Activated CD4-positive, alpha-beta memory T cell treated with anti-CD3 and anti-CD28 coated beads for 36 hours (primary cell): ENCODE measurements around the gene PRR35. TPM values are rescaled to one million over a fixed set of nuclear protein-coding genes. Genes with fewer than 3 reads are reported as not detected.

Experiments
- CTCF ChIA-PET: fragments of 350-600 bp; sonication (Branson Sonifier 250); formaldehyde crosslinking; loops from one replicate; lab custom pipeline; 2021; ENCODE audit warnings: antibody characterized with exemption, inconsistent platforms; lab: Charles Lee
- POLR2A ChIA-PET: fragments of 350-600 bp; sonication (Branson Sonifier 250); formaldehyde crosslinking; loops from one replicate; lab custom pipeline; 2021; ENCODE audit warnings: antibody characterized with exemption; lab: Charles Lee
- DNase-seq: peaks from one replicate; pipeline ENCODE4 v3.0.0-alpha.2; 2020
- H3K27ac Mint-ChIP-seq: one replicate; pipeline ENCODE4 v1.8.0; 2021; ENCODE audit warnings: mixed read lengths
- H3K27me3 Mint-ChIP-seq: one replicate; pipeline ENCODE4 v1.8.0; 2021; ENCODE audit warnings: mixed read lengths
- H3K36me3 Mint-ChIP-seq: one replicate; pipeline ENCODE4 v1.8.0; 2021; ENCODE audit warnings: mixed read lengths
- H3K4me1 Mint-ChIP-seq: one replicate; pipeline ENCODE4 v1.8.0; 2021; ENCODE audit warnings: low read depth, mixed read lengths
- H3K4me3 Mint-ChIP-seq: one replicate; pipeline ENCODE4 v1.8.0; 2021; ENCODE audit warnings: mild to moderate bottlenecking, mixed read lengths
- H3K9me3 Mint-ChIP-seq: one replicate; pipeline ENCODE4 v1.8.0; 2021; ENCODE audit warnings: mixed read lengths
- intact Hi-C: fragments of 100-400 bp; cut with micrococcal nuclease; formaldehyde crosslinking; loops from one replicate; pipeline ENCODE4 v1.15.1; 2023
- total RNA-seq, 2 experiments: library from RNA; stranded (reverse); gene quantifications; one replicate each; pipeline ENCODE4 v1.2.3, GENCODE V29; 2021

The PRR35 gene
- total RNA-seq, 2 experiments from 2014 or later: not detected

DNA sequence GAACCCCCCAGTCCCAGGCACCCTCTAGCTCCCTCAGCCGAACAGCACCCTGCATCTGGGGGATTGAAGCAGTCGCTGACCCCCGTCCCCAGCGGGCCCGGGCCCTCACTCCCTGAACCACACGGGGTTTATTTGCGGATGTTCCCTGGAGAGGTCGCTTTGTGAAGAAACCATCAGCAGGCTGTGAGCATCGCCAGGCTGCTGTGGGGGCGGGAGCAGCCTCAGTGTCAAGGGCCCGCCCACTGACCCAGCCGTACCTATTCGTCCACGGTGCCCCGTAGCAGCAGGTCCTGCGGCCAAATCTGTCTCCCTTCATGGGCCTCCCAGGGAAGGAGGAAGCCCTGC lies 23.2 kb downstream of the PRR35 start:
- H3K4me3 Mint-ChIP-seq: no peak overlapping the region
- DNase-seq: no peak
- intact Hi-C loops: no loop called here
- no peaks in the 10 kb centered on the region for H3K27me3 Mint-ChIP-seq
- no peak overlapping the region for H3K27ac Mint-ChIP-seq
- POLR2A ChIA-PET: no interaction called here
- H3K9me3 Mint-ChIP-seq: no peaks in the 10 kb centered on the region
- H3K4me1 Mint-ChIP-seq: peaks cover 10% of the 10 kb centered on the region
- peaks cover 5% of the 10 kb centered on the region for H3K36me3 Mint-ChIP-seq
- CTCF ChIA-PET: interaction anchor here (0.6 kb wide), 1 partner anchor 56 kb away, joined by 3 read pairs; no protein-coding TSS in a partner anchor

DNA sequence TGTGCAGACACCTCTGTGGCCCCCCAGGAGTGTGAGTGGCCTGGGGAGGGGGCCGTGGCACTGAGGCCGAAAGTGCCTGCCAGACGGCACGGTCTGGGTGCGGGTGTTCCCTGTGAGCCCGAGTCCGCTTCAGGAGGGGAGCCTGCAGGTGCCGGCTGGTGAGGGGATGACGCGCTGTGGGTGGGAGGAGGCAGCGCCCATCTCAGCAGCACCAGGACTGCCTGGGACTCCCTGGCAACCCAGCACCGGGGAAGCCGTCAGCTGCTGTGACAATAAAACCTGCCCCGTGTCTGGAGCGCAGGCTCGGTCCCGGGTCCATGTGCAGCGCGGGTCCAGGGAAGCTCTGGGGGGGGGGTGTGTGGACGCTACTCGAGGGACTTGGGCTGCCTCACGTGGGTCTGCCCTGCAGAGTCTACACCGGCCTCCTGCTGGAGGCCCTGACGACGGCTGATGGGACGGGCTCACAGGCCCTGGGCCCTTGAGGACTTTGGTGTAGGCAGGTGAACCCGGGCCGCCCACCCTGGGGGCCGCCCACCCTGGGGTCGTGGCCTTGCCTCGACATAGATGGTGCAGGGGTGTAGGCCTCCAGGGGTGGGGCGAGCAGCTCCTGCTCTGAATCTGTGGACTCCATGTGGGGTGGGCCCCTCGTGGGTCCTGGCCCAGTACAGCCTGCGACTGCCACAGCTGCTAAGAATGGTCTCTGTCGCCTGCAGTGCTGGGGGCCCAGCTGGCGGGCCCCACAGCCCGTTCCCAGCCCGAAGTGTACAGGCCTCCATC lies 23.8 kb downstream of the PRR35 start:
- Mint-ChIP-seq H3K4me1 (peaks cover 10% of the 10 kb centered on the region), H3K27me3 (no peaks in the 10 kb centered on the region), H3K4me3 (no peak overlapping the region), H3K36me3 (peaks cover 8% of the 10 kb centered on the region), H3K27ac (no peak overlapping the region), H3K9me3 (no peaks in the 10 kb centered on the region)
- POLR2A ChIA-PET: no interaction called here
- DNase-seq: no peak
- CTCF ChIA-PET: no interaction called here
- intact Hi-C loops: no loop called here

DNA sequence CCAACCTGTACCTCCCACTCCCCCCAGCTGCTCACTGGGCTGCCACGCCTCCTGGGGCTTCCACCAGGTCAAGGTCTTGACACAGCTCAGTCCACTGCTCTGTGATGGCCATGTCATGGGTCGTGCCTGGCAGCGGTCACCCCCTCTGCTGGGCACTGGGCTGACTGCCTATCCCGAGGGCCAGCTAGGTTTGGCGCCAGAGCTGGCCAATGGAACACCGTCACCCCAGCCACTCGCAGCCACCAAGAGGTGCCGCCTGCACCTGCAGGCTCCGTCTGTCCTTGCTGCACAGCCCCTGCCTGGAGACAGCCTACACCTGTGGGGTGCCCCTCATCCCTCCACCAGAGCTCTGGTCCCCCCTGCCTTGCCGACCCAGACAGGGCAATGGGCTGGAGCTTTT lies 25.2 kb downstream of the PRR35 start:
- CTCF ChIA-PET: interaction anchor here (0.6 kb wide), 1 partner anchor 39 kb away, joined by 3 read pairs; no protein-coding TSS in a partner anchor
- intact Hi-C loops: loop anchor here (5.0 kb wide), 1 partner anchor 97 kb away; the partner anchor contains the start of genes JMJD8 and STUB1

DNA sequence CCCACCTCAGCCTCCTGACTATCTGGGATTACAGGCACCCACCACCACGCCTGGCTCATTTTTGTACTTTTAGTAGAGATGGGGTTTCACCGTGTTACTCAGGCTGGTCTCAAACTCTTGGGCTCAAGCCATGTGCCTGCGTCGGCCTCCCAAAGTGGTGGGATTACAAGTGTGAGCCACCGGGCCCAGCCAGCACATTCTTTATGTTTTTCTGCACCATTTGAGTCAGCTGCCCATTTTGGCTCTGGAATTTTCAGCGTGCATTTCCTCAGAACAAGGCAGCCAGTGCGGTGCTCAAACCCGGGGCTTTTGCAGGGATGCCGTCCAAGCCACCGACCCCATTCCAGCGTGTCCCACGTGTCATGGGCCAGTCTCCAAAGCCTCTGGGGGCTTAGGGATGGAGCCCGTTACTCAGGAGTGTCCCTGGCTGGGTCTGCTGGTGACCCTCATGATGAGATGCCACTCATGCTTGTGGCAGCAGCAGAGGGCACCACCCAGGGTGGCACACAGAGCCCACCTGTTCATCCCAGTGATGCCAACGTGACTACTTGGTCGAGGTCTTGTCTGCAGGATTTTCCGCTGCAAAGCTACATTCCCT lies 26.0 kb downstream of the PRR35 start:
- H3K4me1 Mint-ChIP-seq: peaks cover 16% of the 10 kb centered on the region
- intact Hi-C loops: loop anchor here (5.0 kb wide), 1 partner anchor 96 kb away; the partner anchor contains the start of genes JMJD8 and STUB1
- H3K9me3 Mint-ChIP-seq: no peaks in the 10 kb centered on the region
- H3K36me3 Mint-ChIP-seq: peaks cover 8% of the 10 kb centered on the region
- DNase-seq: no peak
- no peaks in the 10 kb centered on the region for H3K27me3 Mint-ChIP-seq
- H3K27ac Mint-ChIP-seq: no peak overlapping the region
- ChIA-PET CTCF (interaction anchor here (0.6 kb wide), 1 partner anchor 39 kb away, joined by 3 read pairs; no protein-coding TSS in a partner anchor), POLR2A (interaction anchor here (0.8 to 1.2 kb wide), 2 partner anchors 50 to 66 kb away, joined by 3 read pairs; partner anchors contain the start of gene METTL26)
- peak overlapping the region; percentile 23 for H3K4me3 Mint-ChIP-seq

More for the DNA sequence above, 25.2 kb downstream of the PRR35 start:
- Mint-ChIP-seq H3K27ac (no peak overlapping the region), H3K36me3 (peaks cover 8% of the 10 kb centered on the region), H3K4me1 (peaks cover 10% of the 10 kb centered on the region), H3K9me3 (no peaks in the 10 kb centered on the region), H3K27me3 (no peaks in the 10 kb centered on the region), H3K4me3 (no peak overlapping the region)
- DNase-seq: no peak
- POLR2A ChIA-PET: no interaction called here

DNA sequence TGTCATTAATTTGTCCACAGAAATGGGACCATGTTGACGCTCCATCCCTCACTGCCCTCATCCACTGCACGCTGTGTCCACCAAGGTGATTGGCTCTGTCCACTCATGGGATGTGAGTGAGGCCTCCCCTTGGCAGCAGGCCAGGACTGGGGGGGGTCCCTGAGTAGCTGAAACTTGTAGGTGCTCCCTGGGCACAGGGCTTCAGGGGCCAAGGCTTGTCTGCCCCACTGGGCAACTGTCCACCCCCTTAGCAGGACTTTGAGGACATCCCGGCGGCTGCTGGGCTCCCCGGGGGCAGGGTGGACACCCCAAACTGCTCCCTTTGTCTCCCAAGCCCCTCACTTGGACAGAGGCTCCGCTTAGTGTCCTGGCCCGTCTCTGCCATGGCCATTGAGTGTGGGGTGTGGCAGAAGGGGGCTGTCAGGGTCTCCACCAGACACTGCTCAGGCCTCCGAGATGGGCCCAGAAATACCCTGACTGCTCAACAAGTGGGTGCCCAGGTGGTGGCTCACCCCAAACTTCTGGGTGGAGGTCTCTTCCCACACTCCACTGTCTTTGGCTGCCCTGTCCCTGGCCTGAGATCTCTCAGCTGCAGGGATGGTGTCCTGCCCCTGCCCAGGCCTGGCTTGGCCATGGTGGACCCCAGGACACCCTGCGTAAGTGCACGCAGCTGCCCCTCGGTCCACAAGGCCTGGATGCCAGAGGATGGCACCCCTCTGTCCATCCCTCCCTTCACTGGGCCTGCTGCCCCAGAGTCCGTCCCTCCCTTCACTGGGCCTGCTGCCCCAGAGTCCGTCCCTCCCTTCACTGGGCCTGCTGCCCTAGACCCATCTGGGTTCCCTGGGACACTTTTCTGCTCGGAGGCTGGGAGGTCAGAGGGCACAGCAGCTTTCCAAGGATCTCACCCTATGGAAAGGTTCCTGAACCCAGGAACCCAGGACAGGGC lies 26.7 kb downstream of the PRR35 start:
- peak overlapping the region; percentile 83 for H3K27ac Mint-ChIP-seq
- H3K9me3 Mint-ChIP-seq: no peaks in the 10 kb centered on the region
- CTCF ChIA-PET: no interaction called here
- intact Hi-C loops: loop anchor here (5.0 kb wide), 1 partner anchor 95 kb away; the partner anchor contains the start of genes JMJD8 and STUB1
- H3K4me1 Mint-ChIP-seq: peaks cover 20% of the 10 kb centered on the region
- DNase-seq: no peak
- POLR2A ChIA-PET: interaction anchor here (0.8 to 1.6 kb wide), 3 partner anchors 49 to 89 kb away, joined by 3 read pairs; partner anchors contain the start of genes METTL26 and RHBDL1
- peaks cover 8% of the 10 kb centered on the region for H3K36me3 Mint-ChIP-seq
- no peaks in the 10 kb centered on the region for H3K27me3 Mint-ChIP-seq
- peak overlapping the region; percentile 90 for H3K4me3 Mint-ChIP-seq

DNA sequence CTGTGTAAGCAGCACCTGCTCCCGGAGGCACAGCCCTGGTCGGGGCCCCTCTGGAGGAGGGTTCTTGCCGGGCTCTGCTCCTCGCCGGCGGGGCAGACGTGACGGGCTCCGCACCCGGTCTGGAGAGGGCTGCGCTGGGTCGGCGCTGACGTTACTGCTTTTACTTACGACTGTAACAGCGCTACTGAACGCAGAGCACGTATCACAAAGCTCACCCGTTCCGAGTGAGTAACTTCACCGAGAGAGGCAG lies 28.4 kb downstream of the PRR35 start:
- Mint-ChIP-seq H3K36me3 (peaks cover 8% of the 10 kb centered on the region), H3K27ac (peak overlapping the region; percentile 98), H3K9me3 (no peaks in the 10 kb centered on the region), H3K4me1 (peaks cover 24% of the 10 kb centered on the region), H3K4me3 (peak overlapping the region; percentile 90), H3K27me3 (no peaks in the 10 kb centered on the region)
- CTCF ChIA-PET: interaction anchor here (1.3 to 1.4 kb wide), 2 partner anchors 9 to 48 kb away, joined by 5 to 10 read pairs; partner anchors contain the start of gene METTL26
- intact Hi-C loops: loop anchor here (1.0 to 5.0 kb wide), 3 partner anchors 9 to 94 kb away; partner anchors contain the start of genes JMJD8 and STUB1
- POLR2A ChIA-PET: interaction anchor here (0.6 to 1.7 kb wide), 8 partner anchors 10 to 95 kb away, joined by 3 to 7 read pairs (median 3); partner anchors contain the start of genes CAPN15, JMJD8, METTL26 and PIGQ
- DNase-seq: peak; percentile 77

DNA sequence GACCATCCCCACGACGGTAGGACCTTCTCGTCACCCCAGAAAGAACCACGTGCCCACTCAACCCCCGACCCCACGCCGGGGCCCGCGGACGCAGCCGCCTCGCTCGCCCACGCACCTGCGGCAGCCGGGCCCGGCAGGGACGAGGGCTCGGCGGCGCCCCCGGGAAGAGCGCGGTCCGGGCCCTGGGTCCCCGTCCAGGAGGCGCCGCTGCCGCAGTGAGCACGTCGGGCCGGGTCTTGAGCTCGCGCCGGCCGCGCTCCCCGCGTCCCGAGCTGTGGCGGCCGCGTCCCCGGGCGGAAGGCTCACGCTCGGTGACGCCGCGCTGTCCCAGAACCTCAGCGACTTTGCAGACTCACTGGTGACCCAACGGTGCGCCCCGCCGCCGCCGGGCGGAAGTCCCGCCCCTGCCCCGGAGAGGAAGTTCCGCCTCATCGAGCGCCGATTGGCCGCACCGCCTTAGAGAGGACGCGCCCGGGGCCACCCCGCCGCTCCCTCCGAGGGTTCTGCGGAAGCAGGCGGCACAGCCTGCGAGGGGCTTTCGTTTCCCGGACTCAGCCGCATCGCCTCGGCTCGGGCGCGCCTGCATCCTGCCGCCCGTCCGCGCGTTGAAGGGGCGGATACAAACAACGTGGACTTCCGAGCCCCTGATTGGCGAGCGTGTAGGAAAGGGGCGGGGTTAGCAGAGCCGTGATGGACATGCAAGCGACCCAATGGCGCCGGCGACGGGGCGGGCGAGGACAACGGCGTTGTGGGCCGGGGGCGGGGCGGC lies 28.9 kb downstream of the PRR35 start:
- peak; percentile 98 for DNase-seq
- CTCF ChIA-PET: interaction anchor here (1.3 to 1.4 kb wide), 2 partner anchors 10 to 47 kb away, joined by 5 to 10 read pairs; partner anchors contain the start of gene METTL26

DNA sequence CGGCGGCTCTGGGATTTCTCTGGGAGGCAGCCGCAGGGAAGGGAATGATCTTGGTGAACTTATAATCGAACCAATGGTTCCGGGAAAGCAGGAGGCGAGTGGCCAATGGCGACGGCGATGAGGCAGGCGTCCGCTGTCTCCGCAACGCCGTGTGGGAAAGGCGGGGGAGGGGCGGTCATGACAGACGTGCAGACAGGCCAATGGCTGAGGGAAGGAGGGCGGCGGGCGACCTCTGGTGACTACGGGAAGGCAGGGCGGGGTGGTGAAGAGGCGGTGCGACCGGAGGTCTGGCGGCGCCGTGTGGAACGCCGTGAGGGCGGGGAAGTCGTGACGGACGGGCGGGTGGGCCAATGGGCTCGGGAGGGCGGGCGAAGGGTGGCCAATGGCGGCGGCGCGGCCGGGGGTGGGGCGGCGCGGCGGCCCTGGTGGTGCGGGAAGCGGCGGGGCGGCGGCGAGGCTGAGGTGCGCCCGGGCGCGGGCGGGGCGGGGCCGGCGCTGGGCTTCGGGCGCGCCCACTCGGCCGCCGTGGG lies 29.5 kb downstream of the PRR35 start, which contains the start of gene RAB40C:
Gene RAB40C, plus strand, starts transcription at position 409 of the 530 bp plus-strand sequence. CDS start 226 bp downstream, outside the sequence.
- intact Hi-C loops: loop anchor here (1.0 to 5.0 kb wide), 6 partner anchors 19 to 93 kb away; partner anchors contain the start of genes JMJD8, METTL26, STUB1 and WDR90
- Mint-ChIP-seq H3K9me3 (no peaks in the 10 kb centered on the region), H3K36me3 (peaks cover 8% of the 10 kb centered on the region), H3K27ac (peak within 1 kb of the TSS; percentile 96), H3K4me3 (peak within 1 kb of the TSS; percentile 83), H3K27me3 (no peaks in the 10 kb centered on the region), H3K4me1 (peaks cover 27% of the 10 kb centered on the region)
- POLR2A ChIA-PET: interaction anchor here (0.7 to 1.7 kb wide), 3 partner anchors 48 to 63 kb away, joined by 3 to 7 read pairs (median 3); partner anchors contain the start of gene CAPN15
- DNase-seq: peak; percentile 99
- CTCF ChIA-PET: no interaction called here

More for the DNA sequence above, 28.9 kb downstream of the PRR35 start:
- no peaks in the 10 kb centered on the region for H3K9me3 Mint-ChIP-seq
- intact Hi-C loops: loop anchor here (1.0 to 5.0 kb wide), 7 partner anchors 10 to 93 kb away; partner anchors contain the start of genes JMJD8, METTL26, STUB1 and WDR90
- H3K36me3 Mint-ChIP-seq: peaks cover 8% of the 10 kb centered on the region
- no peaks in the 10 kb centered on the region for H3K27me3 Mint-ChIP-seq
- POLR2A ChIA-PET: interaction anchor here (0.6 to 1.7 kb wide), 8 partner anchors 10 to 95 kb away, joined by 3 to 7 read pairs (median 3); partner anchors contain the start of genes CAPN15, JMJD8, METTL26 and PIGQ
- H3K4me3 Mint-ChIP-seq: peak overlapping the region; percentile 90
- H3K4me1 Mint-ChIP-seq: peaks cover 27% of the 10 kb centered on the region
- H3K27ac Mint-ChIP-seq: peak overlapping the region; percentile 98

DNA sequence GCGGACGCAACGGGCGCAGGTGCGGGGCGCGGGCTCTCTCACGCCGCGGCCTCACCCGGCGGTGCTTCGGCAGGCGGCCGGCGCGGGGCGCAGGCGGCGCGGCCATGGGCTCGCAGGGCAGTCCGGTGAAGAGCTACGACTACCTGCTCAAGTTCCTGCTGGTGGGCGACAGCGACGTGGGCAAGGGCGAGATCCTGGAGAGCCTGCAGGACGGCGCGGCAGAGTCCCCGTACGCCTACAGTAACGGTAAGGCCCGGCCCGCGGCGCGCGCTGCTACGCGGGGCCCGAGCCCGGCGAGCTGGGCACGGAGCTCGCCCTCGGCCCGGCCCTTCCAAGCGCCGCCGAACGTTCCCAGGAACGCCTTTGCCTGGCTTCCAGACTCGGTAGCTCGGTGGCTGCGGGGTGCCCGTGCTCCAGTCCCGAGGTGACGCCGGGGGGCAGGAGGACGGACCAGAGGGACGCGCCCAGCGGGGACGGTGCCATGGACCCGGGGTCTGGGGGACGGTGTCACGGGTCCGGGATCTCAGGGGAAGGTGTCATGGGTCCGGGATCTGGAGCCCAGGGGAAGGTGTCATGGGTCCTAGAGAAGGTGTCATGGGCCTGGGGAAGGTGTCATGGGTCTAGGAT lies 30.1 kb downstream of the PRR35 start:
- peaks cover 27% of the 10 kb centered on the region for H3K4me1 Mint-ChIP-seq
- H3K27me3 Mint-ChIP-seq: no peaks in the 10 kb centered on the region
- H3K4me3 Mint-ChIP-seq: peak overlapping the region; percentile 78
- ChIA-PET CTCF (no interaction called here), POLR2A (interaction anchor here (0.7 to 1.0 kb wide), 3 partner anchors 46 to 63 kb away, joined by 3 read pairs; partner anchors contain the start of genes CAPN15 and METTL26)
- intact Hi-C loops: no loop called here
- no peaks in the 10 kb centered on the region for H3K9me3 Mint-ChIP-seq
- H3K36me3 Mint-ChIP-seq: peaks cover 8% of the 10 kb centered on the region
- H3K27ac Mint-ChIP-seq: no peak overlapping the region
- no peak for DNase-seq

DNA sequence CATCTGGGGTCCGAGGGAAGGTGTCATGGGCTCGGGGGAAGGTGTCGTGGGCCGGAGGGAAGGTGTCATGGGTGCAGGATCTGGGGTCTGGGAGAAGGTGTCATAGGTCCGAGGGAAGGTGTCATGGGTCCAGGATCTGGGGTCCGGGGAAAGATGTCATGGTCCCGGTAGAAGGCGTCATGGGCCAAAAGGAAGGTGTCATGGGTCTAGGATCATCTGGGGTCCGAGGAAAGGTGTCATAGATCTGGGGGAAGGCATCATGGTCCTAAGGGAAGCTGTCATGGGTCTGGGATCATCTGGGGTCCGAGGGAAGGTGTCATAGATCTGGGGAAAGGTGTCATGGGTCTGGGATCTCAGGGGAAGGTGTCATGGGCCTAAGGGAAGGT lies 30.6 kb downstream of the PRR35 start:
- no peaks in the 10 kb centered on the region for H3K27me3 Mint-ChIP-seq
- peaks cover 27% of the 10 kb centered on the region for H3K4me1 Mint-ChIP-seq
- H3K4me3 Mint-ChIP-seq: peak overlapping the region; percentile 78
- POLR2A ChIA-PET: interaction anchor here (0.8 to 1.0 kb wide), 2 partner anchors 45 to 63 kb away, joined by 3 read pairs; partner anchors contain the start of genes CAPN15 and METTL26
- CTCF ChIA-PET: no interaction called here
- no peaks in the 10 kb centered on the region for H3K9me3 Mint-ChIP-seq
- H3K36me3 Mint-ChIP-seq: peaks cover 8% of the 10 kb centered on the region
- DNase-seq: no peak
- H3K27ac Mint-ChIP-seq: no peak overlapping the region
- intact Hi-C loops: no loop called here
